Stimulated activated CD4-positive, alpha-beta T cell treated with anti-CD3 and anti-CD28 coated beads, Interleukin-12 subunit alpha, Interleukin-12 subunit beta, amount 100 ng/mL, for 48 hours (primary cell): ENCODE results near the gene FSIP1.

Experiments
- DNase-seq, 3 donors: peaks; one replicate each; pipeline ENCODE4 v3.0.0-alpha.2; 2020; ENCODE audit warnings: low read depth in 2 of 3, low spot score in 1 of 3

The FSIP1 gene

DNA sequence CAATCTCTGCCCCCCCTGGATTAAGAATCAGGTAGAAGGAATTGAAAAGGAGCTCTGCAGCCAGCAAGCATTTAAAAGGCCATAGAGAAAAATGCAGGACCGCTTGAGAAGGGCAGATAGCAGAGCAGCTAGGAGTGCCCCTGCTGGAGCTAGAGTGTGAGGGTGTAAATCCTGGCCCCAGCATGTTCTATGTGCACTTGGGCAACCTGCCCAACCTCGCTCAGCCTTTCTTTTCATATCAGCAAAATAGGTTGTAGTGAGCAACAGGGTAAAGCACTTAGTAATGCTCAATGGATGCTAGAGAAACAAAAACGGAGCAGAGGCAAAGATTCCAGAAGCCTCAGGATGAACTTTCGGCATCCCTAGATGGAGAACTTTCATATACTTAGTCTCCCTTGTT lies 226.8 kb downstream of the FSIP1 start:
- DNase-seq, result no peak

DNA sequence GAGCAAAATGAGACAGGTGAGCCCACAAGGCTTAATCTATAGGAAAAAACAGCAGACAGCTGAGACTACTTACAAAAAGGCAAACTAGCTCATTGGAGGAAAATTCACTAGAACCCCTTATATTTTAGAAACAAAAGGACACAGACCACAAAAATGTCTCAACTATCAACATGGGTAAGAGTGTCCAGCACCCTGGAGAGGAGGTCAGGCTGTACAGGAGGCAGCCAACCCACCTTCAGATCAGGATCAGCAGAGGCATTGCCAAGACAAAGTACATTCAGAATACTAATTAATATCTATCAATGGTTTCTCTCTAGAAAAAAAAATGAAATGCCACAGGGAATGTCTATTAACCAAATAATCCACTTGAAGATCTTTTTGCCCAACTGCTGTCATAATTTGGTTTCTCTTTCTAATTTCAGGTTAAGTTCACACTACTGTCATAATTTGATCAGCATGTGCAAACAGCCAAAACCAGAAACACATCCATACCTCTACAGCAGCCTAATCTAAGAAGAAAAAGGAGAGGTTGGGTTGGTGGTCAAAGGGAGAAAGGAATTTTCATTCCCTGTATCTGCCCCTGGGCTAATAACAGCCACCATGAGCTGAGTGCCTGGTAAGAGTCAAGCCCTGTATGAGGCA lies 227.8 kb downstream of the FSIP1 start:
- no peak for DNase-seq

DNA sequence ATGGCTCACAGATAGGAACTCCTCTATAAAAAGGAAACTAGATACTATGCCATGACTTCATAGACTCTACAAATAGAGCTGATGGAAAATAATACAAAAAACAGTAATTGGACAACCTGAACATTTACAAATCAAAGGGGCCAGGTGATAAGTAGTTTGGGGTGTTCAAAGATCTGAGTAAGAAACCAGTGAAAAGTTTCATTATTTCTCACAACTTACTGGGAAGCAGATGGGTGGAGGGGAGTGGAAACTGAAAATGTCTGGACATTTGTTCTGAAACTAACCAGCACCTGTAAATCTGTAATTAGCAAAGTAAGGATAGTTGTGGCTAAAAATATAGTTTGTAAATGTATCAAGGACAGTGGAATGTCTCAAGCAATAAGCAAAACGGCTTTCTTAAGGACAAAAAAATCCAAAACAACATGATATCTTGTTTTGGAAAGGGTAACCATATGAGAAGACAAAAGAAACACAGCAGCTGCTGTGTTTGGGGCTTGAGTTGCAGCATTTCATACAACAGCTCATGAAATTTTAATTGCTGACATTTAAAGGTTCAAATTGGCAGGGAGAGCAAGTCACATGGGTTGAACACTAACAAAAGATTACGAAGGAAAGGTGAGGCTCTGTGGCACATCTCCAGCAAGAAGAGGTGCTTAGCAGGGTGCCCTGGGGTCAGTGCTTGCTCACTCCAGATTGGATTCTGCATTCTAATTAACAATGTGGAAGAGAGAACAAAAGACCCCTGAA lies 228.5 kb downstream of the FSIP1 start:
- no peak for DNase-seq

DNA sequence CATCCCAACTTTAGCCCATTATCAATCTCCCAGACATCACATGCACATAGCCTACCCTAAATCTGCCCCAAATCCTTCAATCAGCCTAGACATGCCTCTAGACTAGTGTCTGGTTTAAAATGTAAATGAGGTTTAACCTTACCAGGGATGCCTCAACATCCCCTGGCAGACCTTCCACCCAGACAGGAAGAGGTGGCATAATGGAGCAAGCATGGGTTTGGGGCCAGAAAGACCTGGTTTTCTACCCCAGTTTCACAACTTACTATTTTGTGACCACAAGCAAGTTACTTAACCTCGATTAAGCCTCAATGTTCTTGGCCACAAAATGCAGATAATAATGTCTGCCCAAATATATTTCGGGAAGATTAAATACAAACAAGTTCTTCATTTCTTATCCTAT lies 230.1 kb downstream of the FSIP1 start:
- DNase-seq, result no peak

DNA sequence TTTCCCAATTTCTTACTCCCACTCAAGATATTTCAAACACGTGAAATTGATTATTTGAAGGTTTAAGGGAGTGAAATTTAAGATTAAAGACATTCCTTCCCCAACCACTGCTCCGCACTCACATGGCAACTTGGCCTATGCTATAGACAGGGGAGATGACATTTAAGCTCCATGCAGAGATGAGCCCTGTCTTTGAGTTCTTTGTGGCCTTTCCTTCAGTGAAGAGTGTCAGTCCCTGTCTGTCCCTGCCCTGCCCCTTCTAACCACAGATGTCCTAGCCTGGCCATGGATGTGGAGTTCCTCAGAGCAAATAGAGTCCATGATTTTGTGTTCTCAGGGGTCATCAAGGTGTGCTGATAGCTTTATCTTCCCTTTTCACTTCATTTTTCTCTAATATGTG lies 231.2 kb downstream of the FSIP1 start:
- DNase-seq, result no peak
